ENCODE data around the gene SMARCAL1.
"Not testable (repeated sequence)": the region's sequence is repeated elsewhere in the genome, so short reads cannot be mapped to it uniquely, and the experiment has no call there.

The SMARCAL1 gene

DNA sequence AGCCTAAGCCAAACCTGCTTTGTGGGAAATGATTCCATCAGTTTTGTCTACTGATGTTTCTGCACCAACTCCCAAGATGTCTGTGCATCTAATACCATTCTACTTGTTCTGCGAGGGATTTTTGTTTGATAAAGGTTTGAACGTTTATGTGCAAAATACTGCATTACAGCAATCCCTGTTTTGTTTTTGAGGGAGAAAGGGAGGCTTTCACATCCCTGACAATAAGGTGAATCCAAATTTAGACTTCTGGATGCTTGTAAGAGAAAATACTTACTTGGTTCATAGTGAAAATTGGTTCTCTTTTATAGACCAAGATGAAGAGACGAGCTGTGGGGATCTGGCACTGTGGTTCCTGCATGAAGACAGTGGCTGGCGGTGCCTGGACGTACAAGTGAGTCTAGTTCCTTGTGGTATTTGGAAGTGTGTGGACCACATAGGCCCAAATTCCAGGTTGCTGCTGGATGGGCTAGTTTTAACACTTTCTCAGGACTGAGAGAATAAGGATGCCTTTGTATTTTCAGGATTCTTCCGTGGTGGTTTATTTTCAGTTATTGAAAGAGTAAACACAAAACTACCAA, 87.4 kb downstream of the SMARCAL1 start:
- DNase-seq (ENCODE audit: low spot score), result no peak
- no peak for FAIRE-seq

DNA sequence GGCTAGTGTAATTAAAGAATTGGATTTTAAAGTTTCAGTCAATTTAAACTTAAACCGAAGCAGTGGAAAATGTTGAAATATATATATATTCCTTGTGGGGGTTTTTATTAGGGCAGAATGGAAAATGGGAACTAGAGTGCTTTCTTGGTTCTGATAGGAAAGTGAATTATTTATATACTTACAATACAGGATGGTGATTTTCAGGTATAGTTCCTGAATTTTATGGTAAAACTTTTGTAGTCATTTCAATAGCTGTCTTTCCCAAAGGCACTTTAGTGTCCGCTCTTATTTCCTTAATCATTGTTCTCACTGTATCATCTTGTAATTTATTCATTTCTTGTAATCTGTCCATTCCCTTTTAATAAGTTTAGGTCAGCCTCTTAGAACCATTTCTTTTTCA, 88.3 kb downstream of the SMARCAL1 start:
- DNase-seq (ENCODE audit: low spot score) (no peak), FAIRE-seq (no peak)

DNA sequence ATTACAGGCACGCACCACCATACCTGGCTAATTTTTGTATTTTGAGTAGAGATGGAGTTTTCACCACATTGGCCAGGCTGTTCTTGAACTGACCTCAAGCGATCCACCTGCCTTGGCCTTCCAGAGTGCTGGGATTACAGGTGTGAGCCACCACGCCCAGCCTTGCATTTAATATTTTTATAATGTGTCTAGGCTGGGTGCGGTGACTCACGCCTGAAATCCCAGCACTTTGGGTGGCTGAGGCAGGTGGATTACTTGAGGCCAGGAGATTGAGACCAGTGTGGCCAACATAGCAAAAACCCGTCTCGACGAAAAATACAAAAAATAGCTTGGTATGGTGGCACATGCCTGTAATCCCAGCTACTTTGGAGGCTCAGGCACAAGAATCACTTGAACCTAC, 89.6 kb downstream of the SMARCAL1 start:
- no peak for FAIRE-seq
- DNase-seq (ENCODE audit: low spot score), result no peak

DNA sequence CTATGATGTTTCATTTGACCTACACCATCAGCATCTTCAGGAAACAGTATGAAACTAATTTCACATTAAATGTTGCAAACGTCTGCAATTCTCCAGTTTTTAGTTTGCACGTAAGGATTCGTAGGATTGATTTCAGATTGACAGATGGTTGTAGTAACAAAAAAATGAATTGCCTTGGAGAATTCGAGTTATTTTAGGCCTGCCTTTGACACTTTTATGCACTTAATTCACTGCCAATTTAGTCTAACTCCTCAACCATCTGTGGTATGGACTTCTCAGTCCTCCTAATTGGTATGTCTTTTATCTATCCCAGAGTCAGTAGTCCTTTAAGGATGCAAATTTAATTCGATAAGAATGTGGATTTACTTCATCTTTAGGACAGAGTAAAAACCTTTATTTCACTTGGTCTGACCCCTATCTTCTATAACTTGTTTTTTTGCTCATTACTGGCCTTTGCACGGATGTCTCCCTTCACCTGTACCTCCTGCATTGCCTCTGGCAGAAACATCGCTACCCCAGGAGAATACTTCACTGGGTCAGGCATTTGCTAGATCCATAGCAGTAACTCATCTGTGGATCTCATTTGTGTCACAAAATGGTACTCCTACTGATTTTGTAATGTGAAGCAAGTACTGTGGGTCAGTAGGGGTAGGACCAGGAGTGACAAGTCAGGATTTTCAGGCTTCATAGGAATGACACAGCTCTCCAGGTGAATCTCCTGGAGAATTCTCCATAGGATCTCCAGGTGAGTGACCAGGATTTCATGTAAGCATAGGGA, 90.3 kb downstream of the SMARCAL1 start:
- no peak for DNase-seq (ENCODE audit: low spot score)
- no peak for FAIRE-seq

DNA sequence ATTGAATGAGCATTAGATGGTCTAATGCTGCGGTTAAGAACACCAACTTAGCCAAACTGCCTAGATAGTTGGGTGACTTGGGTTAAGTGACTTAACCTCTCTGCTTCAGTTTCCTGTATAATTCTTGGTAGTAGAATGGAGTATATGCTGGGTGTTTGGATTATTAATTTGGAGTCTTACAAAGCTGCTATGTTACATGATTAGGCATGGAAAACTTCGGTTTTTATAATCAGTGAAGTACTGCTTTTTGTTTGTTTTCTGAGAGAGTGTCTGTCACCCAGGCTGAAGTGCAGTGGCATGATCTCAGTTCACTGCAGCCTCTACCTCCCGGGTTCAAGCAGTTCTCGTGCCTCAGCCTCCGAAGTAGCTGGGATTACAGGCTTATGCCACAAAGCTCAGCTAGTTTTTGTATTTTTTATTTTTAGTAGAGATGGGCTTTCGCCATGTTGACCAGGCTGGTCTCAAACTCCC, 90.9 kb downstream of the SMARCAL1 start:
- DNase-seq (ENCODE audit: low spot score) (no peak), FAIRE-seq (no peak)

DNA sequence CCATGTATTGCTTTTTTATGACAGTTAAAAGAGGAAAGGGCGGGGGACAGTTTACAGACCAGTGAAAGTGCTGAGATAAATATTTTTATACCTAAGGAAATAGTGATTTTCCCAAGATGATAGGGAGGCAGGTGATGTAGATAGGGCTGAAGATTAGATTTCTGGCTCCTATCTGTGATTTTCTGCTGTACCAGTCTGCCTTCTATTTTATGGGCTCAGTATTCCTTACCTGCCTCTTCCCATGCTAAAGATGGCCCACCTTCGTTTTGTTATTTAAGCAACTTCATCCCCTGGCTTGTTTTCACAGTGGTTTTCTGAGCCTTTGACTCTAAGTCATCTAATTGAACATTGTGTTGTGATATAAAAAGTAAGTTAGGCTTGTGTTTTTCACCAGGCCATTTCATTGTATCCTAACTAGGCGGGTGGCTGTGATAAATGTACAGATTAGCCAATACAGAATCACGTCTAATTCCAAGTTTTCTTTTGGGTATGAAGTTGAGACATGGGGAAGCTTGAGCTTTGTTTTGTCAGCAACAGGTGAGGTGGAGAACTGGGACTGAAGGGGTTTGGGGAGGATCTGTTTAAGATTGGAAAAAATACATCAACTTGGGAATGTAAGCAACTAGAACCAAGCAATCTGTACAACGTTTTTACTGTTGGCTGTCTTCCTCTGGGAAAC, 91.6 kb downstream of the SMARCAL1 start:
- FAIRE-seq (no peak), DNase-seq (ENCODE audit: low spot score) (no peak)

DNA sequence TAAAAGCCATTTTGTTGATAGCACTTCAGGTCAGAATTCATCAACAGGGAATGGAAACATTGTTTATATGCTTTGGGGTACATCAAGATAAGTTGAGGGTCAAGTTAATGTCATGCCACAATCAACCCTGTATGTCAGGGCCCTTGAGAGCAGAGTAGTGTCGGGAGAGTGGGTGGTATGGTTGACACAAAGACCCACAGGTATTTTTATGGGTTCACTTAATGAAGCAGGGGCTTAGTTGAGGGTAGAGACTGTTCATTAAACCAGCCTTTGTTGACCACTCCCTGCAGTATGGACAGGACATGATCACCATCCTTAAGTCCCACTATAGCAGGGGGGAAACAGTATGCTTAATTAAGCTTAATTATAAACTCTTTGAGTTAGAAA, 92.1 kb downstream of the SMARCAL1 start:
- DNase-seq (ENCODE audit: low spot score) (no peak), FAIRE-seq (no peak)

DNA sequence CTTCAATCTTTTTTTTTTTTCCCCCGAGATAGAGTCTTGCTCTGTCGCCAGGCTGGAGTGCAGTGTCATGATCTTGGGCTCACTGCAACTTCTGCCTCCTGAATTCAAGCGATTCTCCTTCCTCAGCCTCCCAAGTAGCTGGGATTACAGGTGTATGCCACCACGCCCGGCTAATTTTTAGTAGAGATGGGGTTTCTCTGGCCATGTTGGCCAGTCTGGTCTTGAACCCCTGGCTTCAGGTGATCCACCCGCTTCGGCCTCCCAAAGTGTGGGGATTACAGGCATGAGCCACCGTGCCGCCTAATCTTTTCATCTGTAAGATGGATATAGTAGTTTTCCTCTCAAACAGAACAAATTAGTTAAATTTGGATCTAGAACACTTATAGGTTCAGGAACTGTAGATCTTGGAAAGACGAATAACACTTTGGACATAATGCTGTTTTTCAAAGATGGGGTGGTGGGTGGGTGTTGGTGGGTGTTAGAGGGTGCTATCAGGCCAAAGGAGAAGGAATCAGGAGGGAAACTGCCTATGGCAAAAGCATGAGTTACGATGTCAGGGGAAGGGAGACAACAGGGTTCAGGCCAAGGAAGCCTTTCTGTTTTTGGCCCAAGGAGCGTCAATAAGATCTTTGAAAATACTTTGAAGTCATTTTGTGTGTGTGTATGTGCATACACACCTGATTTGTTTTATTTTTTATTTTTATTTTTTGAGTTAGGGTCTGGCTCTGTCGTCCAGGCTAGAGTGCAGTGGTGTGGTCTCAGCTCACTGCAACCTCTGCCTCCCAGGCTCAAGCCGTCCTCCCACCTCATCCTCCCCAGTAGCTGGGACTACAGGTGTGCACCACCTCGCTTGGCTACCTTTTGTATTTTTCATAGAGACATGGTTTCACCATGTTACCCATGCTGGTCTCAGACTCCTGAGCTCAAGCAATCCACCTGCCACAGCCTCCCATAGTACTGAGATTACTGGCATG, 93.1 kb downstream of the SMARCAL1 start:
- DNase-seq (ENCODE audit: low spot score) (no peak), FAIRE-seq (no peak)

DNA sequence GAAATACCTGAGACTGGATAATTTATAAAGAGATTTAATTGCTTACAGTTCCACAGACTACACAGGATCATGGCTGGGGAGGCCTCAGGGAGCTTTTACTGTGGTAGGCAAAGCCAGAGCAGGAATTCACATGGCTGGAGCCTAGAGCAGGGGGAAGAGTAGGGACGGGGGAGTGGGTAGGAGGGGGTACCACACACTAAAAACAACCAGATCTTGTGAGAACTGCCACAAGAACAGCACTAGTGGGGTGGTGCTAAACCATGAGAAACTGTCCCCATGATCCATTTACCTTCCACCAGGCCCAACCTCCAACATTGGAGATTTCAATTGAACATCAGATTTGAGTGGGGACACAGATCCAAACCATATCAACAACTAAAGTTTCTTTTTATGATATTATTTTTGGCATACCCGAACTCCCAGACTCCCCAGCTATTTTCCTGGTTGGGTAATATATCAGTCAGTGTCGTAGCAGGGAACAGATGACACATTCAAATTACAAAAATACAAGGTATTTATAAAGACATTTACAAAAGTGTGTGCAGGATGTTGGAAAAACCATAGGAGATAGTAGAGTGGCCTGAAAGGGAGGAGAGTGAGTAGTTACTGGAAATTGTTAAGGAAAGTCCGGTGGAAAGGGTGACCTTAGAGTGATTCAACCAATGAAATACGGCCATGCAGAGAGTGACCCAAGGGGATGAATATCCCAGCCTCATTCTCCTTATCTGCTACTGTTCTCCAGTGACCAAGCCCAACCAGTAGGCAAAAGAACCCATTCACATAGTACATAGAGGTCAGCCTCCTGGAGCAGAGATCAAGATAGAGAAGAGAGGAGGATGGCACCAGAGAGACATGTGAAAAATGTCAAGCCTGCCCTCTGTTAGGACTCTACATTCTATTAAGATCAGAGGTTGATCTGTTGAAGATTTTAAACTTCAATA, 95.2 kb downstream of the SMARCAL1 start:
- DNase-seq (ENCODE audit: low spot score), result no peak
- no peak for FAIRE-seq

DNA sequence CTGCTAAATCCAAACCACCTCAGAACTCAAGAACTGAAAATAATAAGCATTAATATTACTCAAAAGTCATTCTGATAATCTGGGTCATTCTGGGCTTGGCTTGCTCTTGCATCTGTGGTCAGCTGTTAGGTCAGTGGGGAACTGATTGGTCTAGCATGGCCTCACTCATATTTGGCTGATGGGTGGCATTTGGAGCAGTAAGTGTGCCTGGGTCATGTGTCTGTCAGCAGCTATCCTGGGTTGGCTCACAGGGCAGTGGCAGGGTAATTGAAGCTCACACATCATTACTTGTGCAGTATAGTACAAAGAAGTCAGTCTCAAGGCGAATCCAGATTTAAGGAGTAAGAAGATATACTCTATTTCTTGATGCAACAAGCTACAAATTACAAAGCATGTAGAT, 95.9 kb downstream of the SMARCAL1 start:
- no peak for FAIRE-seq
- DNase-seq (ENCODE audit: low spot score), result no peak

DNA sequence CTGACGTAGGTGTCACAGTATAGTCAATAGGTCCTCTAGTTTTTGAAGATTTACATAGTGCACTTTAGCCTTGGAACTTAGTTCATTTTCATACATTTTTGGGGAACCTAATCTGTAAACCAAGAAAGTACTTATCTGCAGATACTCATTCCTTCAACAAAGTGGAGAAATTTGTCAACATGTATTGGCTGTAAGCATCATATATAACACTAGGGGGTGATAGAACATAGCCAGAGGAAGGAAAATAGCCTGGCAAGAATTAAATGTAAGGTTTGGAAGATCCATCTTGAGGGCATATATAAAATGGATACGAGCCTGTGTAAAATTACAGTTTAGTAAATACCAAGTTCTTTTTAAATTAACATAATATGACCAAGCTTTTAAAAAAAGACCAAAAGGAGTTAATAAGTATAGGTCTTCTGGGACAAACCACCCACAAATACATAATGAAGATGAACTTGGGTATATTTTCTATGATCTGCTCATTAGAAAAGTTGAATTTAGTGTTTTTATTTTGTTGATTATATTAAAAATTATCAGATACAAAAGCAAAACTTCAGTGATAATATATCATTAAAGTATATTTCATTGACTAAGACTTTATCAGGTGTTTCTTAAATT, 104.6 kb downstream of the SMARCAL1 start:
- DNase-seq (ENCODE audit: low spot score), result peak; percentile 46

DNA sequence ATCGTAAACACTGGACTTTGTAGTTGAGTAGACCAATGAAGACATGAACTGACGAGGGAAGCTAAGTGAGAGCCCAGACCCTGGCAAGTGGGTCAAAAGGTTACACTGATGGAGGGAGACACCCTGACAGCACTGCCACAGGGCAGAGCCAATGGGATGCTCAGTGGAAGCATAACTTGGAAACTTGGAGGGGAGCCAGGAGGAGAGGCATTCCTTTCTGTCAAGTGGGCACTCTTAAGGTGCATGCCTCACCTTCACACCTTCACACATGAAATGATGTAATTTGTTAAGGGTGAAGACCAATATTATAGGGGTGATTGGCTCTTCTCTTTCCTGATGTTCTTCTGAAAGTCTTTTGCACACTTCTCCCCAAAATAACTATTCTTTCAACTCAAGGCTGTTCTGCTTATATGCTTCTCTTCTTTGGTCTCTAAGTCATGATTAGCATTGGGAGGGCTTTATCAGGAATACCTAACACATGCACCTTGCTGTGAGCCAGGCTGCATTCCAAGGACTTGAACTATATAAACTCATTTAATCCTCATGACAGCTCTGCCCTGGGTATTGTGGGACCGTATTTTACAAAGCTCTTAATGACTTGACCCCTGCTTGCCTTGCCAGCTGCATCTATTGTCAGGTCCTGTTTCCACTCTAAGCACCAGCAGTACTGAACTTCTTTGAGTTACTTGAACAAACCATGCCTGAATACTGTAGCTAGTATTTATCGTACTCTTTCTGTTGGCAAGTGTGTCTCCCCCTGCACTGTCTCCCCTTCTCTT, 105.4 kb downstream of the SMARCAL1 start:
- DNase-seq (ENCODE audit: low spot score) (no peak), FAIRE-seq (no peak)

More for the DNA sequence above, 104.6 kb downstream of the SMARCAL1 start:
- FAIRE-seq, result peak; percentile 70

DNA sequence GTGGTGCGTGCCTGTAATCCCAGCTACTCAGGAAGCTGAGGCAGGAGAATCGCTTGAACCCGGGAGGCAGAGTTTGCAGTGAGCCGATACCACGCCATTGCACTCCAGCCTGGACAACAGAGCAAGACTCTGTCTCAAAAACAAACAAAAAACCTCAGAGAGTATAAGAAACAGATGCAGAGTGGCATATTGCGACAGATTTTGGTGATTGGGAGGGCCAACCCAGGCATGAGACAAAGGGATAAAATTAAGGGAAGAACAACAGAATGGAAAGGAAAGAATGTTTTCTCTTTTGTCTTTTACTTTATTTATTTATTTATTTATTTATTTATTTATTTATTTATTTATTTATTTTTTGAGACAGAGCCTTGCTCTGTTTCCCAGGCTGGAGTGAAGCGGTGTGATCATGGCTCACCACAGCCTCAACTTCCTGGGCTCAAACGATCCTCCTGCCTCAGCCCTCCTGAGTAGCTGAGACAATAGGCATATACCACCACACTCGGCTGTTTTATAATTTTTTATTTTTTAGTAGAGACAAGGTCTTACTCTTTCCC, 106.4 kb downstream of the SMARCAL1 start:
- not testable (repeated sequence) for DNase-seq (ENCODE audit: low spot score); FAIRE-seq

DNA sequence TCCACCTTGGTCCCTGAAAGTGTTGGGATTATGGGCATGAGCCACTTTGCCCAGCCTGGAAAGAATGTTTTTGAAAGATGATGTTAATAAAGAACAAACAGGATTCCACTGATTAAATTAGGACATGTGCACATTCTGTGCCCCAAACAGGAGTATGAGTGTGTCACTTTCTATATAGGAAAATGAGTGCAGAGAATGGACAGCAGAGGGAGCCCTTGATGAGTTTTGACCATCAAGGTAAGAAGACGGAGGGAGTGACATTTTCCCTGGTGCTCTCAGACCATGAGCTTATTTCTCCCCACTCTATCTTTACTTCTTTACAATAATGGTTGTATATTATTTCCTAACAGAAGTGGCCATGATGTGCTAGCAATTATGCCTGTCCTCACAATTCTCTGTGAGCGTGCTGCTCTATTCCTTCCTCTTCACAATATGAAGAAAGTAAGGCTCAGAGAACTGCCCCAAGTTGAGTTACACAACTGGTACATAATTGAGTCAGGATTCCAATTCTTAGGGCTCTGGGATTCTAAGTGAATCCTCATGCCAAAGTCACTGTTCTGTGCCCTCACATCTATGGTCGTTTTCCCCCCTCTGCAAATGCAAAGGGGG, 107.0 kb downstream of the SMARCAL1 start:
- peak; percentile 40 for FAIRE-seq
- peak; percentile 54 for DNase-seq (ENCODE audit: low spot score)

DNA sequence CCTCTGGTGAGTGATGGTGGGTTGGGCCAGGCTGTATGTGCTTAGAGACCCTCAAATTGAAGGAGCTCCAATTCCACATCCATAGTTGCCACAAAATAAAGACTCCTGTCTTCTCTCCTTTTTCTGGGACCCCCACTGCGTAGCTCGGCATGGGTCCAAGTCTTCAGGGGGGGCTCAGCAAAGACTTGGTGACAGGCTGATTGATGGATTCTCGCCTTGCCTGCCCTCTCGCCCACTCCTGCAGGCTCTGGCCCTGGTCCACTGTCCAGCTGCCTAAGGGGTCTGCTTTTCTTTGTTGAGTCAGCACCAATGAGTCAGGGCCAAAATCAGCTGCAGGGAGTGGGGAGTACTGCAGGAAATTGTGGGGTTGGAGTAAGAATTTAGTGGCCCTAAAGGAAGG, 107.8 kb downstream of the SMARCAL1 start:
- no peak for FAIRE-seq
- no peak for DNase-seq (ENCODE audit: low spot score)

DNA sequence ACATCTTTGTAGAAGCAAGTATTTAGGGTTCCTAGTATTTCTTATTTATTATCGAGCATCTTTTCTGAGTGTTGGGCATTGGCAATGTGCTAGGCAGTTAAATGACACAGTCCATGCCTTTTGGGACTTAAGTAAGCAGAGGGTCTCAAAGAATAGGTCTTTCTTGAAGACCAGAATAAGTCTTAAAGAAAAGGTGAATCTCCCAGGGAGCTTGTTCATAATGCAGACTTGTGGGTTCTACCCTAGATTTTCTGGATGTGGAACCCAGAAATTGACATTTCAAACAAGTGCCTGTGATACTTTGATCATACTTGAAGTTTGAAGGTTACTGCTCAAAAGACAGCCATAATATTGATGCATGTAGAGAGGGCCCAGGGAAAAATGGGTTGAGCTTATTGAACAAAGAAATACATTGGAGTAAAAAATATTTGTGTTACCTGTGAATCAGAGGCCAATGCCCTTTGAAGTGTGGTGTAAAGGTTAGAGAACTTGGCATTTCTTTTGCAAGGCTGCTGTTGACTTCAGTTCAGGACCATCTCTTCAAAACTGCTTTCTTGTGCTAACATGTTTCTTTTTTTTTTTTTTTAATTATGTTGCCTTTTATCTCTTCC, 110.7 kb downstream of the SMARCAL1 start:
- FAIRE-seq (no peak), DNase-seq (ENCODE audit: low spot score) (no peak)

DNA sequence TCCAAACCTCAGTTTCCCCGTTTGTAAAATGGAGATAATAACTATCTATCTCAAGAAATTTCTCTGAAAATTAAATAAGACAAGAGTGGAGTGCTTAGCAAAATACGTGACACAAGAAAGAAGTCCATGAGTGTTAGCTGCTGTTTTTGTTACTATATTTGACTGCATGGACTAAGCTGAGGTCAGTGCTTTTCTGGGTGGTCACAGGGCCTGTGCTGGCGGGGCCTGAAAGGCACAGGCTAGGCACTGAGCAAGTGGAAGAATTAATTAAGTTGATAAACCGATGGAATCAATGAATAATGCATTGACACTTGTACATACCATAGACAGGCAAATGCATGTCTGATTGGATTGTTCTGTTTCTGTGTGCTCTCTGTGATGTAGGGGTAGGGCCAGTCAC, 113.7 kb downstream of the SMARCAL1 start:
- no peak for FAIRE-seq

DNA sequence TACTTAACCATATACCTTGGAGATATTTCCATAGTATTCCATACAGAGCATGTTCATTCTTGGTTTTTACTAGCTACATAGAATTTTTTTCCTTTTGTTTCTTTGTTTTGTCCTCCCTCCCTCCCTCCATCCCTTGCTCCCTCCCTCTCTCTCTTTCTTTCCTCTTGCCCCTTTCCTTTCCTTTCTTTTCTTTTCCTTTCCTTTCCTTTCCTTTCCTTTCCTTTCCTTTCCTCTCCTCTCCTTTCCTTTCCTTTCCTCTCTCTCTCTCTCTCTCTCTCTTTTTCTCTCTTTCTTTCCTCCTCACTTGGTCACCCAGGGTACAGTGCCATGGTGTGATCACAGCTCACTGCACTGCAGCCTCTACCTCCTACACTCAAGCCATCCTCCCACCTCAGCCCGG, 114.7 kb downstream of the SMARCAL1 start:
- no peak for FAIRE-seq

More for the DNA sequence above, 113.7 kb downstream of the SMARCAL1 start:
- DNase-seq (ENCODE audit: low spot score), result no peak

More for the DNA sequence above, 114.7 kb downstream of the SMARCAL1 start:
- no peak for DNase-seq (ENCODE audit: low spot score)

Data from RCC 7860 (cell line).